ENCODE measurements around the gene PEX7. TPM values are rescaled to one million over a fixed set of nuclear protein-coding genes. Genes with fewer than 3 reads are reported as not detected.

The PEX7 gene
- total and polyA plus RNA-seq, 2 donors (not counting 1 experiment from before 2014, with no cell fraction given) = 10.2 to 18.0 TPM

GRCh38 chr6:136932599-136932998 lies 110.2 kb downstream of the PEX7 start:
- TF ChIP-seq CTCF (conservative IDR thresholded peaks at IDR 0.05 in 1 of 2, IDR thresholded peaks at IDR 0.05 in 1 of 2; ENCODE audit: low read depth in 1 of 2, low read length in 2 of 2) (no peak), EZH2 (IDR thresholded peaks at IDR 0.05; ENCODE audit: low read length, missing control alignments) (no peak)
- H2AFZ ChIP-seq (ENCODE audit: low read length) = no peak overlapping the region
- no peak overlapping the region for H3K4me2 ChIP-seq (ENCODE audit: extremely low read depth, insufficient read depth, low read length)
- no peaks in the 10 kb centered on the region for H3K79me2 ChIP-seq (ENCODE audit: control insufficient read depth, insufficient read depth, low read length)
- no peaks in the 10 kb centered on the region for H3K4me1 ChIP-seq (ENCODE audit: control insufficient read depth, extremely low read depth, insufficient read depth, low read length)
- no peak overlapping the region for H3K27ac ChIP-seq (ENCODE audit: insufficient read depth, low read length)
- no peak overlapping the region for H3K4me3 ChIP-seq (replicated peaks in 1 of 4; ENCODE audit: control extremely low read depth in 1 of 4, insufficient read depth in 1 of 4, low read depth in 3 of 4, low read length in 4 of 4)
- H4K20me1 ChIP-seq (ENCODE audit: control insufficient read depth, extremely low read depth, insufficient read depth, low read length) = no peaks in the 10 kb centered on the region
- H3K9me3 ChIP-seq (ENCODE audit: control insufficient read depth, insufficient read depth, low read depth, low read length) = no peaks in the 10 kb centered on the region
- no peak overlapping the region for H3K9ac ChIP-seq (ENCODE audit: insufficient read depth, low read length)
- no peaks in the 10 kb centered on the region for H3K27me3 ChIP-seq (ENCODE audit: control insufficient read depth, insufficient read depth, low read length)
- no peak for DNase-seq (ENCODE audit: low read depth in 2 of 2)
- H3K36me3 ChIP-seq (ENCODE audit: control insufficient read depth, insufficient read depth, low read length) = no peaks in the 10 kb centered on the region

- H3K4me1 ChIP-seq (ENCODE audit: control insufficient read depth, extremely low read depth, insufficient read depth, low read length) = no peaks in the 10 kb centered on the region
- H3K9ac ChIP-seq (ENCODE audit: insufficient read depth, low read length) = no peak overlapping the region
- peaks cover 3% of the 10 kb centered on the region for H3K27me3 ChIP-seq (ENCODE audit: control insufficient read depth, insufficient read depth, low read length)
- no peaks in the 10 kb centered on the region for H3K36me3 ChIP-seq (ENCODE audit: control insufficient read depth, insufficient read depth, low read length)
- H2AFZ ChIP-seq (ENCODE audit: low read length) = no peak overlapping the region
- peak in 1 of 2 donors; percentile 4 for DNase-seq (ENCODE audit: low read depth in 2 of 2)
- no peaks in the 10 kb centered on the region for H3K79me2 ChIP-seq (ENCODE audit: control insufficient read depth, insufficient read depth, low read length)
- no peak overlapping the region for H3K4me3 ChIP-seq (replicated peaks in 1 of 4; ENCODE audit: control extremely low read depth in 1 of 4, insufficient read depth in 1 of 4, low read depth in 3 of 4, low read length in 4 of 4)
- TF ChIP-seq CTCF (conservative IDR thresholded peaks at IDR 0.05 in 1 of 2, IDR thresholded peaks at IDR 0.05 in 1 of 2; ENCODE audit: low read depth in 1 of 2, low read length in 2 of 2) (no peak), EZH2 (IDR thresholded peaks at IDR 0.05; ENCODE audit: low read length, missing control alignments) (no peak)
- H4K20me1 ChIP-seq (ENCODE audit: control insufficient read depth, extremely low read depth, insufficient read depth, low read length) = no peaks in the 10 kb centered on the region
- no peaks in the 10 kb centered on the region for H3K9me3 ChIP-seq (ENCODE audit: control insufficient read depth, insufficient read depth, low read depth, low read length)
- no peak overlapping the region for H3K4me2 ChIP-seq (ENCODE audit: extremely low read depth, insufficient read depth, low read length)
- no peak overlapping the region for H3K27ac ChIP-seq (ENCODE audit: insufficient read depth, low read length)
Measured at GRCh38 chr6:136945072-136945471, 122.7 kb downstream of the PEX7 start.

- no peaks in the 10 kb centered on the region for H3K36me3 ChIP-seq (ENCODE audit: control insufficient read depth, insufficient read depth, low read length)
- TF ChIP-seq EZH2 (IDR thresholded peaks at IDR 0.05; ENCODE audit: low read length, missing control alignments) = no peak
- no peak for TF ChIP-seq CTCF (conservative IDR thresholded peaks at IDR 0.05 in 1 of 2, IDR thresholded peaks at IDR 0.05 in 1 of 2; ENCODE audit: low read depth in 1 of 2, low read length in 2 of 2)
Measured at GRCh38 chr6:136945711-136946121, 123.3 kb downstream of the PEX7 start.

More at GRCh38 chr6:136945711-136946121, 123.3 kb downstream of the PEX7 start:
- H3K27ac ChIP-seq (ENCODE audit: insufficient read depth, low read length) = no peak overlapping the region
- no peak overlapping the region for H3K9ac ChIP-seq (ENCODE audit: insufficient read depth, low read length)
- no peak for DNase-seq (ENCODE audit: low read depth in 2 of 2)
- H3K9me3 ChIP-seq (ENCODE audit: control insufficient read depth, insufficient read depth, low read depth, low read length) = no peaks in the 10 kb centered on the region
- no peak overlapping the region for H3K4me3 ChIP-seq (replicated peaks in 1 of 4; ENCODE audit: control extremely low read depth in 1 of 4, insufficient read depth in 1 of 4, low read depth in 3 of 4, low read length in 4 of 4)
- no peak overlapping the region for H2AFZ ChIP-seq (ENCODE audit: low read length)
- no peak overlapping the region for H3K4me2 ChIP-seq (ENCODE audit: extremely low read depth, insufficient read depth, low read length)
- no peaks in the 10 kb centered on the region for H3K79me2 ChIP-seq (ENCODE audit: control insufficient read depth, insufficient read depth, low read length)
- no peaks in the 10 kb centered on the region for H3K4me1 ChIP-seq (ENCODE audit: control insufficient read depth, extremely low read depth, insufficient read depth, low read length)
- H4K20me1 ChIP-seq (ENCODE audit: control insufficient read depth, extremely low read depth, insufficient read depth, low read length) = no peaks in the 10 kb centered on the region
- H3K27me3 ChIP-seq (ENCODE audit: control insufficient read depth, insufficient read depth, low read length) = peaks cover 3% of the 10 kb centered on the region

All from fibroblast of lung (primary cell).